KBM-7 (cell line): ENCODE measurements around the gene TRIOBP.

ENCODE experiments used
- DNase-seq: peaks from one replicate; pipeline ENCODE4 v3.0.0-alpha.2; 2015
- in situ Hi-C: fragments of 300-500 bp; cut with MboI; formaldehyde crosslinking; loops from 2 replicates; pipeline ENCODE4 v1.14.3; 2020; ENCODE audit warnings: low sequenced_read_pairs, low pct_unique_long_range_greater_than_20kb, mixed read lengths

Gene TRIOBP

DNA sequence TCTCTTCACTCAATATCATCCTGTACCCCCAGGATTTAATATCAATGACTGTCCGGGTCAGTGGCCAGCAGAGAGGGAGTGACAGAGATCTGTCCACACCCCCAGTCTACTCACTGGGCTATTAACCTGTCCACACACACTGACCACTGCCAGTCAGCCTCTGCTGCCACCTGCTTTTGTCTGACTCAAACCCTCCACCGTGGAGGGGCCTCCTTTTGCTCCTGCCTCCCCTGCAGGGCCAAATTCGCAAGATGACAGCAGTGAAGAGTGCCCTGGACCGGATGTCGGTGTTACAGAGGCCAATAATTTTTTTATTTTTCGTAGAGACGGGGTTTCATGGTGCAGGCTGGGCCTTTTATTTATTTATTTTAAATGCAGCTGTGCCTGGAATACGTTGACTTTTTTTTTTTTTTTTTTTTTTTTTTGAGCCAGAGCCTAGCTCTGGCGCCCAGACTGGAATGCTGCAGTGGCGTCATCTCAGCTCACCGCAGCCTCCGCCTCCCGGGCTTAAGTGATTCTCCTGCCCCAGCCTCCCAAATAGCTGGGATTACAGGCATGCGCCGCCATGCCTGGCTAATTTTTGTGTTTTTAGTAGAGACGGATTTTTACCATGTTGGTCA, 33.2 kb upstream of the TRIOBP start:
- no peak for DNase-seq
- in situ Hi-C loops = no loop called here

DNA sequence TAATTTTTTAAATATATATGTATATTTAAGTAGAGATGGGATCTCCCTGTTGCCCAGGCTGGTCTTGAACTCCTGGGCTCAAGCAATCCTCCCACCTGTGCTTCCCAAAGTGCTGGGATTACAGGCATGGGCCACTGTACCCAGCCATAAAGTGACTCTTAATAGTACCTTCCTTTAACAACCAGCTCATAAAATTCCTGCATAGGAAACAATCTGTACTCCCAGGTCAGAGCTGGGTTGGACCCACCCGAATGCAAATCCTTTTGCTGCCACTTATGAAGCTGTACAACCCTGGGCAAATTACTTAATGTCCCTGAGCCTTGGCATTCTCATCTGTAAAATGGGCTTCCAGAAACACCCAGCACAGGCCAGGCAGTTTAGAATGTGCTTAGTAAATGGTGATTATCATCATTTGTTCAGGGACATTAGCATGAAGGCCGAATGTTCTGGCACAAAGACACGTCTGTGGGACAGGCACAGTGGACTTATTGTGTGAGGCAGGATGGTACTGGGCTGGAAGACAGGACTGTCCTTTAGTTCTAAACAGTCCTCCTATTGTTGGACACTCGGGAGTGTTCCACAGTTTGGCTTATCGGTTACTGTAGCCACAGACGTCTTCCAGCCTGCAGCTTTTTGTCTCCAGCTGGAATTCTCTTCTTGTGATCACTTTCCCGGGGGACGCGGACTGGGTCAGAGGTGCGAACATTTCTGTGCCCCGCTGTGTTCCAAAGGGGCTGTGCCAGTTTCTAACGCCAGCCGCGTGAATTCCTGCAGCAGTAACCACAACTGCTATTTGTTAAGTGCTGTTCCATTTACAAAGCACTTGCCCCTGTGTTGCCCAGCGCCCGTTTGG, 32.4 kb upstream of the TRIOBP start:
- DNase-seq = no peak
- in situ Hi-C loops = no loop called here

DNA sequence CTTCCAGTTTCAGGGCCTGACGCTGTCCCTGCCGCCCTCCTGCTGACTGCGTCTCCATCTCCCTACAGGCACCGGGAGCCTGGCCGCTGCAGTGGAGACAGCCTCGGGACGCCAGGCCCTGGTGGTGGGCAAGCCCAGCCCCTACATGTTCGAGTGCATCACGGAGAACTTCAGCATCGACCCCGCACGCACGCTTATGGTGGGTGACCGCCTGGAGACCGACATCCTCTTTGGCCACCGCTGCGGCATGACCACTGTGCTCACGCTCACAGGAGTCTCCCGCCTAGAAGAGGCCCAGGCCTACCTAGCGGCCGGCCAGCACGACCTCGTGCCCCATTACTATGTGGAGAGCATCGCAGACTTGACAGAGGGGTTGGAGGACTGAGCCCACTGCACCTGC, 31.4 kb upstream of the TRIOBP start:
- in situ Hi-C loops = no loop called here
- no peak for DNase-seq

DNA sequence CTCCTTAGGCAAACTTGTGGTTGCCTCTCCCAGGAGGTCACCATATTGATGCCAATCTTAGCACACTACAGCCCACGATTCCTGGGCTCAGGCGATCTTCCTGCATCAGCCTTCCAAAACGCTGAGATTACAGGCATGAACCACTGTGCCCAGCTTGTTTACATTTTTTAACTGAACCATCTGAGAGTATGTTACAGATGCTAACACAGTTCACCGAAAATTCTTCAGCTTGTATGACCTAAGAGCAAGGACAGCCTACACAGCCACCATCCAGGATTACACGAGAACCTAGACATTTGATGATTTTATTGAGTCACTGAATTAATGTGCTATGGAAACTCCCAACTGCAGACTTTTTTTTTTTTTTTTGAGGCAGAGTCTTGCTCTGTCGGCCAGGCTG, 27.3 kb upstream of the TRIOBP start:
- no peak for DNase-seq
- in situ Hi-C loops = no loop called here

DNA sequence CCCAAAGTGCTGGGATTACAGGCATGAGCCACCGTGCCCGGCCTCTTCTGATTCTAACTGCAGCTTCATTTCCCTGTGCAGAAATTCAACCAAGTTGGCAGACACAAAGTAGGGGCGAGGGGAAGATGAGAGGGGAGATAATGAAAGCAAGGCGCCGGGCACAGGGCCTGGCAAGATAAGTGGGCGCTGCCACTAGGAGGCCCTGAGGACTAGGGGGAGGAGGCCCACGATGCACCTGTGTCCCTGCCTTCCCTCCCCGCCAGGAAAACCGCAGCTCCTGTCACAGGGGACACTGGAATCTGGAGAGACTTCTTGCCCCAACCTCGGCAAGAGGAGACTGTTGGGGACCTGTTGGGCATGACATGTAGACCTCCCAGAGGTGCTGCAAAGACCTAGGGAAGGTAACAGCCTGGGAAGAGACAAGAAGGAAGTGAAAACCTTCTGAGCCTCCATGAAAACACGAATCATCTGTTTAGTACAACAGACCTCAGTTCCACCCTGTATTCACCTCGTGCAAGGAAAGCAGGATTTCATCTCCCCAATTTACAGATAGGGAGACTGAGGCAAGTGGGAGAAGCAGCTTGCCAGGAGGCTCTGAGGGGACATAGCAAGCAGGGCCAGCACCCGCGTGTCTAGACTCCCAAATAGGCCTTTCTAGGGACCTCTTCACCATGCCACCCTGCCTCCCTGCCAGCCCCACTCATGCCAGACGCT, 24.5 kb upstream of the TRIOBP start:
- in situ Hi-C loops = no loop called here

DNA sequence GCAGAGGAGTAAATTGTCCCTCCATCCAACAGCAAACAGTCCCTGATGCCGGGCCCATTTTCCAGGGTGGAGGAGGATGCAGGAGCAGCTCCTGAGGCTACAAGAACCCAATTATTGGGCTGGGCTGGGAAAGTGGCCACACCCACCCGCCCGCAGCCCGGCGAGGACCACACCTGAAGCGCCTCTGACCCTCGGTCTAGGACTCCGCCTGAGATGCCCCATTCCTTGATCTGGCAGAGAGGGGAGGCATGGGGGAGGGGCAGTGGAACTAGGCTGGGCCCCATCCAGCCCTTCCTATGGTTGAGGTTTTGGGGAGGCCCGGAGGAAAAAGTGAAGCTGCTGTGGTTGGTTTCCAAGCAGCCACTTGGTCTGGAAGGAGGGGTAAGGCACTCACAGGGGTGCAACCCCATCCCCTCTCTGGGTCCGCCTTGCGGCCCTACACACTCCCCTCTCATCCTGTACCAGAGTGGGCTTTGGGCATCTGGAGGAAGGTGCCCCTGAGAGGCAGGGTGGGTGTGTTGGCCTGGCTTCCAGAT, 23.9 kb upstream of the TRIOBP start:
- no peak for DNase-seq
- in situ Hi-C loops = no loop called here

More for the DNA sequence above, 24.5 kb upstream of the TRIOBP start:
- peak; percentile 41 for DNase-seq

DNA sequence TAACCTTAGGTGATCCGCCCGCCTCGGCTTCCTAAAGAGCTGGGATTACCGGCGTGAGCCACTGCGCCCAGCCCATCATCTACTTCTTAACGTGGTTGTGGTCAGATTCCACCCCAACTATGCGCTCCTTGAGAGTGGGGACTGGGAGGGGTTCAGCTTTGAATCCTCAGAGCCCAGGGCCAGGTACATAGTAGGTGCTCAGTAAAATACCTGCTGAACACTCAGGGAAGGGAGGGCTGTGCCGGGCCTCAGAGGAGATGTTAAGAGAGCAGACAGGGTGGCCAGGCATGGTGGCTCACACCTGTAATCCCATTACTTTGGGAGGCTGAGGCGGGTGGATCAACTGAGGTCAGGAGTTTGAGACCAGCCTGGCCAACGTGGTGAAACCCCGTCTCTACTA, 22.6 kb upstream of the TRIOBP start:
- in situ Hi-C loops = no loop called here
- no peak for DNase-seq

DNA sequence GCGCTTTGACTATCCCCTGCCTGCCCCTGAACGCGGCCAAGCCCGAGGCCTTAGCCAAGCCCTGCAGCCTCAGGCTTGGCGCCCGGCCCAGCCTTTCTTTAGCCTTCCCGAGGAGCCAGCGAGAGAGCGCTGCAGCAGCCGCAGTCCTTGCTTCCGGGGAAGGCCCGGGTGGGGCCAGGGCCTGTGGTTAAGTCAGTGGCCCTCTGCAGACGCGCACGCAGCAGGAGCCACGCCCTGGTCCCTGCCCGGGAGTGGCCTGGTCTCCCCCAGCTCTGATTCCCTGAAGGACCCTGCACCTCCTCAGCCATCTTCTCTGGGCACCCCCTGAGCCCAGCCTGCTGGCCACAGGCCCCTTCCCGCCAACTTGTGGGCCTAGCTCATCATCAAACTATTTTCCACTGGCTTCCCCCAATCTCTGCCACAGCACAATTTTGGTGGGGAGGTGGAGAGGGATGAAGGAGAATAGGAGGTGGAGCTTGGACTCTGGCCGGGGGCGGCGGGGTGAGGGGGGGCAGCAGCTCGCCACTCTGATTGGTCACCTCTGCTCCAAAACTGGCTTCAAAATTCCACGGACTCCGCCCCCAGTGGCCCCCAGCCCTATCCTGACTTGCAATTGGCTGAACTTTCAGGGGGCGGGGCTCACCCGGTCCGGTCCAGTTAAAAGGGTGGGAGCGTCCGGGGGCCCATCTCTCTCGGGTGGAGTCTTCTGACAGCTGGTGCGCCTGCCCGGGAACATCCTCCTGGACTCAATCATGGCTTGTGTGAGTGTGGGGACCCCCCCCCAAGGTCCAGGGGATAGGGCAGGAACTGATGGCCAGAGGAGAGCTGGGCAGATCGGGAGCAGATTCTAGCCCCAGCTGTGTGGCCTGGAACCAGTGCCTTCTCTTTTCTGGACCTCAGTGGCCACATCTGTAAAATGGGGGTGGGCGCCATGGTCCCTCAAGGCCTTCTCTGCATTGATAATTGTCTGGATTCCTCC, 21.6 kb upstream of the TRIOBP start, which contains the start of gene LGALS1:
LGALS1 (plus strand) TSS at position 686 of the 979 bp plus-strand sequence; CDS start at position 753, 67 bp downstream.
- peak; percentile 84 for DNase-seq
- in situ Hi-C loops = no loop called here

DNA sequence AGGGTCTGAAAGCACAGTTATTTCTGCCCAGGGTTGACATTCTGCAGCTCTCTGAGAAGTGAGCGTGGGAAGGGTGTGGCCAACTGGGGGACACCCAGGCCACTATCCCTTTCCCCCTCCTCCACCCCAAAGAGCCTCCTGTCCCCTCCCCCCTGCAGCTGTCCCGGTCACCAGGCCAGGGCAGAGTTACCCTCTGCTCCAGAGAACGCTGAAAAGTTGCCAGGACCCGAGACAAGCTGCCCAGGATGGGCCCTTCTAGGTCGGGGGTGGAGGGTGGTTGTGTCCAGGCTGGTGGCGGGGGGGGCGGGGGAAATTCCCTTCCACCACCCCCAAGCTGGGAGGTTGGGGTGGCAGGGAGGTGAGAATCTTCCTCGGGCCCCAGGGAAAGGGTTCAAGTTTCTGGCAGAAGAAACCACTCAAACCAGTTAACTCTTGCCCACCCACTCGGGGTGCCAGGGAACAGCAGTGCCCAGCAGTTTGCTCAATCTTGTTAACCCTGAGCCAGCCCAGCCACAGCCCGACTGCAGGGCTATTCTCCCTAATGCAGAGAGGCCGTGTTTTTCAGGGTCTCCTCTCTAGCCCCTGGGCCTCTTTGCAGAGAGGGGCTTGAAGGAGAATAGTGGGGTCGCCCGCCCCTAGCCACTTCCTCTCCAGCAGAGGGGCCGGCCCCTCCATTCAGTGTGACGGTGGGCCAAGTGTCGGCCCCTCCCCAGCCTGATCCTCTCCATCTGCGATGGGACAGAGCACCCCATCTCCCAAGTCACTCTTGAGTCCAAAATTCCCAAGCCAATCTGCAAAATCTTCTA, 20.7 kb upstream of the TRIOBP start:
- in situ Hi-C loops = no loop called here
- no peak for DNase-seq

DNA sequence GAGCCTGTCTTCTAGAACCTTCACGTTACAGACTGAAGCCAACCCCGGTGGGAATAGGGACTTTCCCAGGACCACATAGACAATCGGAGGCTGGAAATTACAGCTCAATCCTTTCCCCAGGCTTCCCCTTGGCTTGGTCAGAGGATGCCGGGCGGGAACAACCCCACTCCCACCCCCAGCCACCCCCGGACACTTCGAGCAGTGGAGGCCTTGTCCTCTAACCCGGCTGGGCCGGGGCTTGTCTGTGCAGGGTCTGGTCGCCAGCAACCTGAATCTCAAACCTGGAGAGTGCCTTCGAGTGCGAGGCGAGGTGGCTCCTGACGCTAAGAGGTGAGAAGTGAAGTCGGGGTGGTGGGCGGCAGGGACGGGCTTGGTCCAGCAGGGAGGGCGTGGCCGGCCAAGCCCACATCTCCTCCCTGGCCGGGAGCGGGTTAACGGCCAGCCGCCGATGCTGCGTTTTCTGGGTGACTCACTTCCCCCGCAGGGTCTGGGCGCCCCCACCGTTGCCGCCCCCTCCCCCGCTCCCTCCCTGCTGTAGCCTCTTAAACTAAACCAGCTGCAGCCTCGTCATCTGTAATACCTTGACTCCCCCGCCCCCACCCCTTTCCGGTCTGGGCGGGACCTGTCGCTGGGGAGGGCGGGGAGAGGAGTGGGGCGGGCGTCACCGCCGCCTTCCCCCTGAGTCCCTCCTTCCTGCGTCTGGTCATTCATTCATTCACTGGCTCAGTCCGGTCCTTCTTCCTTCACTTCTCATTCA, 19.9 kb upstream of the TRIOBP start:
- peak; percentile 96 for DNase-seq
- in situ Hi-C loops = no loop called here

DNA sequence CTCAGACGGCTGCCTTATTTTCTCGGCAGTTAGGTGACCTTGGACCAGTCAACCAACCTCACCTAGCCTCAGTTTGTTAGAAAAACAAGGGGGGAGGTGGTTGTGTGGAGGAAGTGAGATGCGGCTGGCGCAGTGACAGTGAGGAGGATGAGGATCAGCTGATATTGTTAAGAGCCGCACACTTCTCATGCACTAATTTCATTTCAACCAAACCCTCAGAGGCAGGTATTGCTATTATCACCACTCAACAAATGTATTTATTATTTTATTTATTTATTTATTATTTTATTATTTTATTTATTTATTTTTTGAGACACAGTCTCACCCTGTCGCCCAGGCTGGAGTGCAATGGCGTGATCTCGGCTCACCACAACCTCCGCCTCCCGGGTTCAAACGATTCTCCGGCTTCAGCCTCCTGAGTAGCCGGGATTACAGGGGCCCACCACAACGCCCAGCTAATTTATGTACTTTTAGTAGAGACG, 19.3 kb upstream of the TRIOBP start:
- no peak for DNase-seq
- in situ Hi-C loops = no loop called here

DNA sequence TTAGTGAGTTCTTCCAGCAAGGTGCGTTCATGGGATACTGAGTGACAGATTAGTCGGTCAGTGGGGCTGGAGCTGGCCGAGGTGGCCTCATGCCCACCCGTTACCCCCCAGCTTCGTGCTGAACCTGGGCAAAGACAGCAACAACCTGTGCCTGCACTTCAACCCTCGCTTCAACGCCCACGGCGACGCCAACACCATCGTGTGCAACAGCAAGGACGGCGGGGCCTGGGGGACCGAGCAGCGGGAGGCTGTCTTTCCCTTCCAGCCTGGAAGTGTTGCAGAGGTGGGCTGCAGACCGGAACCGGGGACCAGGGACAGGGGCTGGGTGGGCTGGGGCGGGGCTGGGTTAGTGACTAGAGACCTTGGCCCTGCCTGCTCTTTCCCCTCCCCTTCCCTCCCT, 18.5 kb upstream of the TRIOBP start:
- in situ Hi-C loops = no loop called here
- DNase-seq = no peak

DNA sequence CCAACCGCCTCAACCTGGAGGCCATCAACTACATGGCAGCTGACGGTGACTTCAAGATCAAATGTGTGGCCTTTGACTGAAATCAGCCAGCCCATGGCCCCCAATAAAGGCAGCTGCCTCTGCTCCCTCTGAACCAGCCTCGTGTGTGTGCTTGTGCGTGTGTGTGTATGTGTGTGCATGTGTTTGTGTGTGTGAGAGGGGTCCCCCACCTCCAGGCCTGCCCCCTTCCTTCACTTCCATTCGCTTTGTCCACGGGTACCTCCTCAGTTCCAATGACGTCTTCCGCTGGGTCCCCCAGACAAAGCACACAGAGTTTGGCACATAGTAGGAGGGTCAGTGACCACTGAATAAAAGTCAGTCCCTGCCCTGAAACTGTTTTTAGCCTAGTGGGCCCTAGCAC, 17.2 kb upstream of the TRIOBP start:
- no peak for DNase-seq
- in situ Hi-C loops = no loop called here

DNA sequence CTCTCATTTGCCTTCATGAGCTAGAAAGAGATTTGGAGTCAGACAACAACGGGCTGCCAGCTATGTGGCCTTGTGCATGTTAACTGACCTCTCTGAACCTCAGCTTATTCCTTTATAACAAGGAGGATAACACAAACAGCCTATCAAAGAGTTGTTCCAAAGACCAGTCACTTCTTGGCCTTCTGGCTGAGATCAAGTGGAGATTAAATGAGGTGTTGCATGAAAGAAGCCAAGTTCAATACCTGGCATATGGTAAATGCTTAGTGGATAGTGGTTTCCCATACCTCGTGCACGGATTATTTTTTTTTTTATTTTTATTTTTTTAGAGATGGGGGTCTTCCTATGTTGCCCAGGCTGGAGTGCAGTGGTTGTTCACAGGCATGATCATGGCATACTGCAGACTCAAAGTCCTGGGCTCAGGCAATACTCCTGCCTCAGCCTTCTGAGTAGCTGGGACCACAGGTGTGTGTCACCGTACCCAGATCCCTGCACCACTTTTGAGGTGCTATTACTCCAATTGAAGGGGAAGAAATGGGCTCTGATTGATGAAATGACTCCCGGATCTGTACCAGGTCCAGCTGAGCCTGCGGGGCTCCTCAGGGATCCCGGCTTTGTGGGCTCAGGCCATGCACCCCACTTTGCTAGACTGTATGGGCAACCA, 16.5 kb upstream of the TRIOBP start:
- in situ Hi-C loops = no loop called here
- no peak for DNase-seq

DNA sequence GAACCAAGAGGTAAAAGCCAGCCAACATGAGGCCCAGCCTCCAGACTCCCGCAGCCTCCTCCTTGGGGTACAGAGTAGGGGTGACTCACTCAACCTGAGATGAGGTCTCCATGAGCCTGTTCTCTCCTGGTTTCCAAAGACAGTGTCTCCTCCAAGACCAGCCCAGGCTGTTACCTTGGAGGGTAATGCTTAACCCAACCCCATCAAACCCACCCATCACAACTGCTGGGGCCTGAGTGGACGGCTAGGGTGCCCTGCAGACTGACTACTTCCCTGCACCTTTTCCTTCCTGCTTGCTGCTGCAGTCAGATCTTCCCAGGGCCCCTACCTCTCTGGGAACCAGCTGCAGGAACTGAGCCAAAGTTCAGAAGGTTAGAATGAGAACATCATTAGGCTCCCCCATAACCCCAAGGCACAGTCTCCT, 15.8 kb upstream of the TRIOBP start:
- in situ Hi-C loops = no loop called here
- DNase-seq = no peak

DNA sequence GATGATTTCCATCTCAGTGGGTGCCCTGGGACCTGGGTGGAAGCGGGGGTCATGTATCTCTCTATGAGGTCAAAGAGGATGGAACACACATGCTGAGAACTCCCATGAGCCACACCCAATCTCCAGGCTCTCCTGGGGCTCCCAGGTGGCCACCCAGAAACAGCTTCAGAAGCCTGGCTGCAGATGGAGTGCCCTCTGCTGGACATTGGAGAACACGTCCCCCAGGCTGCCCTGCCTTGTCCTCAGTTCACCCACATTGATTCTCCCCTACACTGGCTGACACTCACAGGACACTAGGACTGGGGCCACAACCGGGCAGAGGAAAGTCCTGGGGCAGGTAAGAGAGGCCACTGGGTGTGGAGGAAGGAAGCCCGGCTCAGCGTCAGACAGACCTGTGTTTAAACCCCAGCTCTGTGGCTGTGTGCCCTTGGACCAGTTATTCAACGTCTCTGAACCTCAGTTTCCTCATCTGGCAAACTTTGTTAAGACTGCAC, 15.2 kb upstream of the TRIOBP start:
- in situ Hi-C loops = no loop called here

More for the DNA sequence above, 15.2 kb upstream of the TRIOBP start:
- DNase-seq = peak; percentile 86
